Keratinocyte (primary cell): ENCODE results near the gene COPS3. TPM values are rescaled to one million over a fixed set of nuclear protein-coding genes. Genes with fewer than 3 reads are reported as not detected.

Experiments used
- DNase-seq: peaks from one replicate; pipeline ENCODE4 v3.0.0-alpha.2; 2011; ENCODE audit warnings: low read depth, missing footprints, low spot score
- FAIRE-seq: peaks from 2 replicates; lab custom pipeline; 2011; peaks lifted over from hg19 to GRCh38; lab: Jason Lieb, UNC
- H2AFZ ChIP-seq: 2 replicates; pipeline ENCODE4 v1.6.0; 2012; ENCODE audit warnings: low read length, control low read depth, inconsistent platforms; ENCODE audit not compliant: control insufficient read depth
- H3K27ac ChIP-seq: 2 replicates; pipeline ENCODE4 v1.5.1; 2011; ENCODE audit warnings: low read length; ENCODE audit not compliant: control insufficient read depth, insufficient read depth
- H3K27me3 ChIP-seq: 3 replicates; pipeline ENCODE4 v1.6.0; 2011; ENCODE audit warnings: low read length; ENCODE audit not compliant: control insufficient read depth, insufficient read depth; ENCODE audit errors: extremely low read depth
- H3K36me3 ChIP-seq, 2 experiments: 2 replicates in 1 of 2; 3 replicates in 1 of 2; pipeline ENCODE4 v1.5.1; 2011; ENCODE audit warnings: low read length in 2 of 2, mild to moderate bottlenecking in 1 of 2; ENCODE audit not compliant: control insufficient read depth in 2 of 2, insufficient read depth in 2 of 2; ENCODE audit errors: extremely low read depth in 1 of 2
- H3K4me1 ChIP-seq: 3 replicates; pipeline ENCODE4 v1.5.1; 2011; ENCODE audit warnings: low read length; ENCODE audit not compliant: control insufficient read depth, insufficient read depth; ENCODE audit errors: extremely low read depth
- H3K4me2 ChIP-seq: 3 replicates; pipeline ENCODE4 v1.6.0; 2011; ENCODE audit warnings: low read depth, low read length; ENCODE audit not compliant: control insufficient read depth, insufficient read depth; ENCODE audit errors: extremely low read depth
- H3K4me3 ChIP-seq, 3 experiments: fragments of 200-600 bp in 1 of 3; sonication (generic) in 1 of 3; 2 replicates in 2 of 3; 3 replicates in 1 of 3; pipeline ENCODE4 v1.5.1; 2011 to 2016; ENCODE audit warnings: low read length in 3 of 3, mild to moderate bottlenecking in 3 of 3, control low read depth in 2 of 3, inconsistent platforms in 1 of 3, low read depth in 1 of 3, mixed read lengths in 1 of 3, mixed run types in 1 of 3, moderate library complexity in 1 of 3; ENCODE audit not compliant: control insufficient read depth in 2 of 3, insufficient read depth in 2 of 3; ENCODE audit errors: extremely low read depth in 1 of 3
- H3K79me2 ChIP-seq: 2 replicates; pipeline ENCODE4 v1.6.0; 2012; ENCODE audit warnings: low read length; ENCODE audit not compliant: control insufficient read depth, insufficient read depth
- H3K9ac ChIP-seq: 3 replicates; pipeline ENCODE4 v1.6.0; 2011; ENCODE audit warnings: low read length; ENCODE audit not compliant: control insufficient read depth, insufficient read depth; ENCODE audit errors: extremely low read depth
- H3K9me1 ChIP-seq: 3 replicates; pipeline ENCODE4 v1.6.0; 2011; ENCODE audit warnings: low read length; ENCODE audit not compliant: control insufficient read depth, insufficient read depth; ENCODE audit errors: extremely low read depth
- H3K9me3 ChIP-seq: 2 replicates; pipeline ENCODE4 v1.5.1; 2012; ENCODE audit warnings: low read depth, low read length; ENCODE audit not compliant: control insufficient read depth
- H4K20me1 ChIP-seq: 3 replicates; pipeline ENCODE4 v1.6.0; 2011; ENCODE audit warnings: low read length; ENCODE audit not compliant: control insufficient read depth, insufficient read depth; ENCODE audit errors: extremely low read depth
- CTCF ChIP-seq, 3 experiments: IDR thresholded peaks in 1 of 3; conservative IDR thresholded peaks in 1 of 3; optimal IDR thresholded peaks in 1 of 3; 2 replicates in 2 of 3; 3 replicates in 1 of 3; pipeline versions ENCODE3 to v1.5.1; 2011; ENCODE audit warnings: low read length in 3 of 3, mild to moderate bottlenecking in 3 of 3, moderate library complexity in 2 of 3, control low read depth in 1 of 3, inconsistent platforms in 1 of 3; ENCODE audit not compliant: insufficient read depth in 2 of 3; ENCODE audit errors: extremely low read depth in 1 of 3
- EZH2 ChIP-seq: IDR thresholded peaks from one replicate; pipeline ENCODE4 v1.6.1; 2012; ENCODE audit warnings: inconsistent platforms, mild to moderate bottlenecking, low read length, moderate library complexity
- dilution Hi-C: fragments of 300-500 bp; cut with MboI; formaldehyde crosslinking; loops from one replicate; pipeline ENCODE4 v1.7.0; 2020; ENCODE audit warnings: low sequenced_read_pairs; ENCODE audit not compliant: extremely low pct_ligation_motif_present
- polyA plus RNA-seq, 5 experiments: library from polyadenylated mRNA; depleted of rRNA in 3 of 5; stranded (reverse) in 3 of 5; stranded (forward) in 1 of 5; unstranded in 1 of 5; fragments of >200 nt; gene quantifications; 1 replicate in 1 of 5; 2 replicates in 3 of 5; 3 replicates in 1 of 5; pipeline versions ENCODE4 v1.2.1 to v1.2.3, GENCODE V29; 2011 to 2012; ENCODE audit warnings: missing spikeins in 2 of 5, low read depth in 1 of 5, low replicate concordance in 1 of 5

Gene COPS3
- polyA plus RNA-seq, 1 donor (not counting 4 experiments of a cell fraction or from before 2014, with no cell fraction given) = 89.7 TPM

GRCh38 chr17:17231621-17232302, 49.3 kb downstream of the COPS3 start:
- Histone ChIP-seq H3K79me2 (peaks cover 38% of the 10 kb centered on the region), H3K4me1 (peaks cover 12% of the 10 kb centered on the region), H4K20me1 (peaks cover 4% of the 10 kb centered on the region), H3K27me3 (no peaks in the 10 kb centered on the region), H3K9me1 (no peaks in the 10 kb centered on the region), H3K4me2 (no peak overlapping the region), H2AFZ (no peak overlapping the region), H3K4me3 (no peak overlapping the region), H3K9me3 (no peaks in the 10 kb centered on the region), H3K27ac (no peak overlapping the region), H3K9ac (no peak overlapping the region), H3K36me3 (peaks cover 23 to 44% of the 10 kb centered on the region in 2 experiments)
- TF ChIP-seq EZH2 (no peak), CTCF (optimal IDR thresholded peaks at IDR 0.05 in 1 of 3, IDR thresholded peaks at IDR 0.05 in 1 of 3, conservative IDR thresholded peaks at IDR 0.05 in 1 of 3; ENCODE audit: extremely low read depth in 1 of 3, insufficient read depth in 2 of 3, low read length in 3 of 3) (no peak)
- FAIRE-seq (no peak), DNase-seq (no peak)
- dilution Hi-C loops = no loop called here

GRCh38 chr17:17229416-17230384, 51.3 kb downstream of the COPS3 start:
- Histone ChIP-seq H3K4me2 (no peak overlapping the region), H3K9me3 (no peaks in the 10 kb centered on the region), H3K4me1 (no peaks in the 10 kb centered on the region), H3K27ac (no peak overlapping the region), H4K20me1 (no peaks in the 10 kb centered on the region), H3K27me3 (no peaks in the 10 kb centered on the region), H3K79me2 (peaks cover 19% of the 10 kb centered on the region), H3K36me3 (peaks cover 33 to 56% of the 10 kb centered on the region in 2 experiments), H3K4me3 (no peak overlapping the region), H2AFZ (no peak overlapping the region), H3K9ac (no peak overlapping the region), H3K9me1 (no peaks in the 10 kb centered on the region)
- DNase-seq = no peak
- FAIRE-seq = no peak
- dilution Hi-C loops = no loop called here
- no peak for TF ChIP-seq EZH2
- TF ChIP-seq CTCF (optimal IDR thresholded peaks at IDR 0.05 in 1 of 3, IDR thresholded peaks at IDR 0.05 in 1 of 3, conservative IDR thresholded peaks at IDR 0.05 in 1 of 3; ENCODE audit: extremely low read depth in 1 of 3, insufficient read depth in 2 of 3, low read length in 3 of 3) = no peak
